Activated CD4-positive, alpha-beta memory T cell treated with anti-CD3 and anti-CD28 coated beads for 36 hours (primary cell): ENCODE measurements around the gene ANKEF1. TPM values are rescaled to one million over a fixed set of nuclear protein-coding genes. Genes with fewer than 3 reads are reported as not detected.

Experiments
- CTCF ChIA-PET: fragments of 350-600 bp; sonication (Branson Sonifier 250); formaldehyde crosslinking; loops from one replicate; lab custom pipeline; 2021; ENCODE audit warnings: antibody characterized with exemption, inconsistent platforms; lab: Charles Lee
- POLR2A ChIA-PET: fragments of 350-600 bp; sonication (Branson Sonifier 250); formaldehyde crosslinking; loops from one replicate; lab custom pipeline; 2021; ENCODE audit warnings: antibody characterized with exemption; lab: Charles Lee
- DNase-seq: peaks from one replicate; pipeline ENCODE4 v3.0.0-alpha.2; 2020
- H3K27ac Mint-ChIP-seq: one replicate; pipeline ENCODE4 v1.8.0; 2021; ENCODE audit warnings: mixed read lengths
- H3K27me3 Mint-ChIP-seq: one replicate; pipeline ENCODE4 v1.8.0; 2021; ENCODE audit warnings: mixed read lengths
- H3K36me3 Mint-ChIP-seq: one replicate; pipeline ENCODE4 v1.8.0; 2021; ENCODE audit warnings: mixed read lengths
- H3K4me1 Mint-ChIP-seq: one replicate; pipeline ENCODE4 v1.8.0; 2021; ENCODE audit warnings: low read depth, mixed read lengths
- H3K4me3 Mint-ChIP-seq: one replicate; pipeline ENCODE4 v1.8.0; 2021; ENCODE audit warnings: mild to moderate bottlenecking, mixed read lengths
- H3K9me3 Mint-ChIP-seq: one replicate; pipeline ENCODE4 v1.8.0; 2021; ENCODE audit warnings: mixed read lengths
- intact Hi-C: fragments of 100-400 bp; cut with micrococcal nuclease; formaldehyde crosslinking; loops from one replicate; pipeline ENCODE4 v1.15.1; 2023
- total RNA-seq, 2 experiments: library from RNA; stranded (reverse); gene quantifications; one replicate each; pipeline ENCODE4 v1.2.3, GENCODE V29; 2021

ANKEF1 gene
- total RNA-seq, 2 experiments from 2014 or later: 1.3 TPM

- H3K27me3 Mint-ChIP-seq: peaks cover 5% of the 10 kb centered on the region
- POLR2A ChIA-PET: no interaction called here
- intact Hi-C loops: loop anchor here (10.0 kb wide), 1 partner anchor 120 kb away; the partner anchor contains the start of gene SNAP25
- DNase-seq: no peak
- H3K4me3 Mint-ChIP-seq: no peak overlapping the region
- CTCF ChIA-PET: no interaction called here
- H3K4me1 Mint-ChIP-seq: no peaks in the 10 kb centered on the region
- no peaks in the 10 kb centered on the region for H3K36me3 Mint-ChIP-seq
- H3K9me3 Mint-ChIP-seq: no peaks in the 10 kb centered on the region
- no peak overlapping the region for H3K27ac Mint-ChIP-seq
Measured at GRCh38 chr20:10094566-10095173, 59.9 kb downstream of the ANKEF1 start.

DNA sequence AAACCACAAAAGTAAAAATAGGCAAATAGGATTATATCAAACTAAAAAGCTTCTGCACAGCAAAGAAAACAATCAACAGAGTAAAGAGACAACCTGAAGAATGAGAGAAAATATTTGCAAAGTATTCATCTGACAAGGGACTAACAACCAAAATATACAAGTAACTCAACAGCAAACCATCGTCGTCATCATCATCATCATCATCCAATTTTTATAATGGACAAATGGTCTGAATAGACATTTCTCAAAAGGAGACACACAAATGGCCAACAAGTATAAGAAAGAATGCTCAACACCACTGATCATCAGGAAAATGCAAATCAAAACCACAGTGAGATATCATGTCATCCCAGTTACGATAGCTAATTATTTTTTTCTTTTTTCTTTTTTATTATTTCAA lies 62.0 kb downstream of the ANKEF1 start:
- Mint-ChIP-seq H3K27ac (no peak overlapping the region), H3K36me3 (no peaks in the 10 kb centered on the region), H3K9me3 (no peaks in the 10 kb centered on the region), H3K27me3 (peaks cover 5% of the 10 kb centered on the region), H3K4me3 (no peak overlapping the region), H3K4me1 (no peaks in the 10 kb centered on the region)
- intact Hi-C loops: loop anchor here (10.0 kb wide), 1 partner anchor 118 kb away; the partner anchor contains the start of gene SNAP25
- ChIA-PET CTCF (no interaction called here), POLR2A (no interaction called here)
- no peak for DNase-seq

GRCh38 chr20:10105046-10105445 lies 70.3 kb downstream of the ANKEF1 start:
- POLR2A ChIA-PET: no interaction called here
- intact Hi-C loops: no loop called here
- no peak for DNase-seq
- Mint-ChIP-seq H3K4me1 (no peaks in the 10 kb centered on the region), H3K9me3 (peaks cover 3% of the 10 kb centered on the region), H3K36me3 (no peaks in the 10 kb centered on the region), H3K27ac (no peak overlapping the region), H3K27me3 (no peaks in the 10 kb centered on the region), H3K4me3 (no peak overlapping the region)
- CTCF ChIA-PET: interaction anchor here (0.7 to 1.6 kb wide), 2 partner anchors 13 to 15 kb away, joined by 3 to 9 read pairs; no protein-coding TSS in a partner anchor

Other genes with a start within 250 kb of the ANKEF1 start
- gene PAK5, start 195.9 kb upstream of the ANKEF1 start, total RNA-seq: not detected
- gene SNAP25, start 183.8 kb downstream of the ANKEF1 start, total RNA-seq: under 1 TPM; 0.63 to 0.67 TPM